D721Med (cell line): ENCODE results near the gene CSK.

ENCODE experiments used
- DNase-seq: peaks from one replicate; pipeline ENCODE4 v3.0.0; 2011; ENCODE audit warnings: low spot score; ENCODE audit not compliant: insufficient read length
- FAIRE-seq: peaks from 2 replicates; lab custom pipeline; 2011; peaks lifted over from hg19 to GRCh38; lab: Jason Lieb, UNC
- CTCF ChIP-seq: IDR thresholded peaks from 2 replicates; pipeline ENCODE4 v1.5.1; 2012; ENCODE audit warnings: mild to moderate bottlenecking, control low read depth; ENCODE audit not compliant: insufficient read depth; ENCODE audit errors: missing control alignments

Gene CSK

GRCh38 chr15:74777769-74778598 is 3.9 kb upstream of the CSK start:
- DNase-seq (no peak), FAIRE-seq (no peak)
- no peak for TF ChIP-seq CTCF

GRCh38 chr15:74778599-74778970 is 3.3 kb upstream of the CSK start:
- TF ChIP-seq CTCF = no peak
- DNase-seq (no peak), FAIRE-seq (no peak)

GRCh38 chr15:74779162-74779648 is 2.7 kb upstream of the CSK start:
- FAIRE-seq (no peak), DNase-seq (no peak)
- no peak for TF ChIP-seq CTCF

GRCh38 chr15:74780523-74781430 is 1.1 kb upstream of the CSK start:
- FAIRE-seq (no peak), DNase-seq (no peak)
- TF ChIP-seq CTCF = no peak

GRCh38 chr15:74782259-74783071 is 585 bp downstream of the CSK start:
- no peak for DNase-seq
- TF ChIP-seq CTCF = no peak
- FAIRE-seq = no peak

- TF ChIP-seq CTCF = no peak
- DNase-seq (no peak), FAIRE-seq (no peak)
Observed at GRCh38 chr15:74783072-74783807, 1.4 kb downstream of the CSK start.
